Upper lobe of left lung (tissue), 6 donors: ENCODE data around the gene PKHD1. TPM values are rescaled to one million over a fixed set of nuclear protein-coding genes. Genes with fewer than 3 reads are reported as not detected.

ENCODE experiments used
- ATAC-seq, 2 donors: fragments of 200-7000 bp; cut with Tn5 transposase; one replicate each; pipeline ENCODE4 v1.9.1; 2022; ENCODE audit warnings: mild to moderate bottlenecking in 2 of 2, moderate library complexity in 2 of 2; ENCODE audit not compliant: low FRiP score in 2 of 2
- DNase-seq, 2 donors: peaks; one replicate each; pipeline ENCODE4 v3.0.0-alpha.2; 2019 to 2020
- H3K27ac ChIP-seq, 4 donors: fragments of 200-600 bp; sonication (generic); one replicate each; pipeline ENCODE4 v1.5.1; 2016 to 2019
- H3K27me3 ChIP-seq, 4 donors: fragments of 200-600 bp; sonication (generic); one replicate each; pipeline ENCODE4 v1.5.1; 2017 to 2019
- H3K36me3 ChIP-seq, 4 donors: fragments of 200-600 bp; sonication (generic); one replicate each; pipeline ENCODE4 v1.5.1; 2016 to 2019
- H3K4me1 ChIP-seq, 4 donors: fragments of 200-600 bp; sonication (generic); one replicate each; pipeline ENCODE4 v1.5.1; 2018 to 2019
- H3K4me3 ChIP-seq, 4 donors: fragments of 200-600 bp; sonication (generic); one replicate each; pipeline ENCODE4 v1.5.1; 2017 to 2019; ENCODE audit warnings: mild to moderate bottlenecking in 2 of 4, moderate library complexity in 1 of 4
- H3K9me3 ChIP-seq, 4 donors: fragments of 200-600 bp; sonication (generic); one replicate each; pipeline ENCODE4 v1.5.1; 2018 to 2019
- EP300 ChIP-seq, 4 donors: sonication (generic); formaldehyde crosslinking; IDR thresholded peaks; one replicate each; pipeline ENCODE4 v1.5.1; 2017; ENCODE audit warnings: antibody characterized with exemption in 4 of 4, control low read depth in 2 of 4
- POLR2A ChIP-seq, 4 donors: fragments of 450-650 bp; IDR thresholded peaks; one replicate each; pipeline ENCODE4 v1.5.1; 2016 to 2017; ENCODE audit warnings: antibody characterized with exemption in 4 of 4, mild to moderate bottlenecking in 2 of 4
- POLR2AphosphoS5 ChIP-seq, 2 donors: sonication (generic); formaldehyde crosslinking; IDR thresholded peaks; one replicate each; pipeline ENCODE4 v1.5.1; 2017; ENCODE audit warnings: antibody characterized with exemption in 2 of 2
- WGBS, 2 donors: methylation state at CpG; one replicate each; pipeline ENCODE4 v1.1.5; 2017 to 2018; 5-methylcytosine and 5-hydroxymethylcytosine counted together
- total RNA-seq, 6 donors: library from RNA; depleted of rRNA in 4 of 6; stranded (reverse); fragments of >200 nt in 4 of 6; gene quantifications; one replicate each; pipeline versions ENCODE4 v1.1.0 to v1.2.1, GENCODE V29; 2016 to 2021
- TF ChIP-seq, protein P1 (sequence below), 6 experiments: fragments of 450-650 bp in 4 of 6; fragments of 200-600 bp in 2 of 6; sonication (generic) in 2 of 6; IDR thresholded peaks; one replicate each; pipeline ENCODE4 v1.5.1; 2016 to 2019; ENCODE audit warnings: antibody characterized with exemption in 6 of 6
- donor health status: DM: no; HTN: no; CAD: no; lungs with moderate emphysema.
- donor health status: DM: no; HTN: yes; CAD: no; lungs with severe emphysema.

The PKHD1 gene
- total RNA-seq, 6 donors from 2014 or later = 0.10 to 1.0 (median 0.34) TPM

DNA sequence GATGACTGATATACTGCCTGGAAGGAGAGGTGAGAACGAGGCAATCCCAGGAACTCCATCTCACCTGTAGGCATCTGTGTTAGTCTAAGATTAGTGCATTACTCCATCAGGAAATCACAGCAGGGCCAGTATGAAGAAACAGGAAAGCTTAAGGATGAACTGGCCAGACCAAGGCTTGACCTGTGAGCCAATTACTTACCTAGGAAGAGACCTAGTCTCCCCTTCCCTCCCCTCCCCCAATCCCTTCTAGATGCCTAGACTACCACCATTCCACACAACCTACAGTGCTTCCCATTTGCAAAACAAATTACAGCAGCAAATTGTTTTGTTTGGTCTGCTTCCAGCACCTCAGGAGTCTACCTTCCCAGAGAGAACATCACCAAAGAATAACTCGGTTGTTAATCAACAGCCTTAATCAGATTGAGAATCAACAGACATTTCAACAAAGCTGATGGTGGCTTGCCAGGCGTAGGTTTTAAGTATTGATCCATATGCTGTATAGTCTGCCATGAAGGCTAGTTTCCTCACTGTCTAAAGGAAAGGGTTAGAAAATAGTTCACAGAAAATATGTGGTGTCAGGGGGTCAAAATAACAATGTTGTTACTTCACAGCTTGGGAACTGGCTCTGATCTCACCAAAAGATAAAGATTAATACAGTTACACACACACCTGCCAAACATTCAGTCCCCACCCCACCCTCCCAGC lies 10.1 kb downstream of the PKHD1 start:
- DNase-seq (no peak), ATAC-seq (no peak)
- Histone ChIP-seq H3K27me3 (no peaks in the 10 kb centered on the region), H3K27ac (no peak overlapping the region), H3K9me3 (no peaks in the 10 kb centered on the region), H3K4me1 (no peaks in the 10 kb centered on the region), H3K4me3 (no peak overlapping the region), H3K36me3 (no peaks in the 10 kb centered on the region)
- TF ChIP-seq, protein P1, sequence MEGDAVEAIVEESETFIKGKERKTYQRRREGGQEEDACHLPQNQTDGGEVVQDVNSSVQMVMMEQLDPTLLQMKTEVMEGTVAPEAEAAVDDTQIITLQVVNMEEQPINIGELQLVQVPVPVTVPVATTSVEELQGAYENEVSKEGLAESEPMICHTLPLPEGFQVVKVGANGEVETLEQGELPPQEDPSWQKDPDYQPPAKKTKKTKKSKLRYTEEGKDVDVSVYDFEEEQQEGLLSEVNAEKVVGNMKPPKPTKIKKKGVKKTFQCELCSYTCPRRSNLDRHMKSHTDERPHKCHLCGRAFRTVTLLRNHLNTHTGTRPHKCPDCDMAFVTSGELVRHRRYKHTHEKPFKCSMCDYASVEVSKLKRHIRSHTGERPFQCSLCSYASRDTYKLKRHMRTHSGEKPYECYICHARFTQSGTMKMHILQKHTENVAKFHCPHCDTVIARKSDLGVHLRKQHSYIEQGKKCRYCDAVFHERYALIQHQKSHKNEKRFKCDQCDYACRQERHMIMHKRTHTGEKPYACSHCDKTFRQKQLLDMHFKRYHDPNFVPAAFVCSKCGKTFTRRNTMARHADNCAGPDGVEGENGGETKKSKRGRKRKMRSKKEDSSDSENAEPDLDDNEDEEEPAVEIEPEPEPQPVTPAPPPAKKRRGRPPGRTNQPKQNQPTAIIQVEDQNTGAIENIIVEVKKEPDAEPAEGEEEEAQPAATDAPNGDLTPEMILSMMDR (IDR thresholded peaks at IDR 0.05) = no peak
- no peak for TF ChIP-seq POLR2A (IDR thresholded peaks at IDR 0.05)
- no peak for TF ChIP-seq EP300 (IDR thresholded peaks at IDR 0.05)
- no peak for TF ChIP-seq POLR2AphosphoS5 (IDR thresholded peaks at IDR 0.05)
- WGBS, 2 donors = 67 to 77% methylated on average over 3 of the region's 3 CpGs

DNA sequence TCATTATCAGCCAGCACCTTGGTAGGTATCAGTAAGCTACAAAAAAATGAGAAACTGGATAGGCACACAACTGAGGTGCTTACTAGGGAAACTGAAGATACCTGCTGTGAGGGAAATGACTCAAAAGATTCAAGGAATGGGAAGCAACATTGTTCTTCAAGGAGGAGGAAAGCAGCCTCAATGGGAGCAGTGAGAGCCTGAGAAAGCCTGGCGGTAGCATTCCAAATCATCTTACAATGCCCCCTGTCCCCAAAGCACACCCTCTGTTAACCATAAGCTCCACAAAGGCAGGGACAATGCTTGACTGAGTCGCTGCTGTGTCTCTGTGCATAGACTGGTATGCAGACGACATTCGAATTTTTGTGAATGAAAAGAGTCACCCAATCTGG lies 10.6 kb downstream of the PKHD1 start:
- Histone ChIP-seq H3K4me3 (no peak overlapping the region), H3K36me3 (no peaks in the 10 kb centered on the region), H3K27me3 (no peaks in the 10 kb centered on the region), H3K27ac (no peak overlapping the region), H3K9me3 (no peaks in the 10 kb centered on the region), H3K4me1 (no peaks in the 10 kb centered on the region)
- no peak for ATAC-seq
- TF ChIP-seq, protein P1 (IDR thresholded peaks at IDR 0.05) = no peak
- no peak for TF ChIP-seq EP300 (IDR thresholded peaks at IDR 0.05)
- TF ChIP-seq POLR2A (IDR thresholded peaks at IDR 0.05) = no peak
- no peak for TF ChIP-seq POLR2AphosphoS5 (IDR thresholded peaks at IDR 0.05)
- WGBS, 2 donors = 48 to 60% methylated on average over 4 of the region's 4 CpGs
- DNase-seq = no peak

DNA sequence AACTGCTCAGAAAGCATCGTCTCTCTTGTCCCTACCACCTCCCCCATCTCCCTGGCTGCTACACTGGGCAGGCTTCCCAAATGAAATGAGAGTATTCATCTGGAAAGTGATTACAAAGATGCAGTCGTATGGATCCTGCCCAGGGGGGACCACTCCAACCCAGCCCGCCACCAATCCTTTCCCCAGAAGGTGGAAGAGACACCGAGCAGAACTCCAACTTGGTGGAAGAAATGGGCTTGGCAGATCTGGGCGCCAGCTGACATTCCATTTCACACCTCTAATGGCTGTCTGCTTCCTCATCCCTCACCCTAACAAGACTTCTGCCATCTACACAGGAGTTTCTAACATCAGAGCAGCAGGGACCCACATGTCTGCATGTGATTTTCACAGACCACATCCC lies 12.7 kb downstream of the PKHD1 start:
- Histone ChIP-seq H3K27ac (no peak overlapping the region), H3K27me3 (no peaks in the 10 kb centered on the region), H3K36me3 (no peaks in the 10 kb centered on the region), H3K4me1 (no peaks in the 10 kb centered on the region), H3K9me3 (no peaks in the 10 kb centered on the region), H3K4me3 (no peak overlapping the region)
- DNase-seq (no peak), ATAC-seq (no peak)
- 84 to 89% methylated on average over 5 of the region's 5 CpGs for WGBS, 2 donors
- no peak for TF ChIP-seq EP300 (IDR thresholded peaks at IDR 0.05)
- TF ChIP-seq POLR2A (IDR thresholded peaks at IDR 0.05) = no peak
- TF ChIP-seq POLR2AphosphoS5 (IDR thresholded peaks at IDR 0.05) = no peak
- TF ChIP-seq, protein P1 (IDR thresholded peaks at IDR 0.05) = no peak

DNA sequence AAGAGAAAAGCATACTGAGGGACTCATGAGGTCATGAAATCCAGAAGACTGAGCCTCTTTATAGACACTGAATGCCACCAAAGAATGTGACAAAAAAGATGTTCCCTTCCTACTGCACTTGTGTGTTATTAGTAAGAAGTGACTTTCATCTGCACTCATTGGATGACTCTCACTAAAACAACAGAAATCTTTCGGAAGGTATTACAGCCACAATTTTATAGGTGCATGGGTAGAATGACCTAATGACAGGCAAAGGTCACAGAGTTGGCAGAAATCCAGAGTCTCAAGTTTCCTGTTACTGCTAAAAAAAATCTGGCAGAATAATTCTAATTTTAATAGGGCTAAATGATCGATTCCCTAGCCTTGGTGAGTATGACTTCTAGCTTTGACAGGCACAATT lies 13.3 kb downstream of the PKHD1 start:
- Histone ChIP-seq H3K4me1 (no peaks in the 10 kb centered on the region), H3K9me3 (no peaks in the 10 kb centered on the region), H3K27me3 (no peaks in the 10 kb centered on the region), H3K4me3 (no peak overlapping the region), H3K27ac (no peak overlapping the region), H3K36me3 (no peaks in the 10 kb centered on the region)
- TF ChIP-seq EP300 (IDR thresholded peaks at IDR 0.05) (no peak), POLR2AphosphoS5 (IDR thresholded peaks at IDR 0.05) (no peak), POLR2A (IDR thresholded peaks at IDR 0.05) (no peak)
- TF ChIP-seq, protein P1 (IDR thresholded peaks at IDR 0.05) = no peak
- WGBS, 2 donors = 66 to 74% methylated on average over 2 of the region's 2 CpGs
- ATAC-seq (no peak), DNase-seq (no peak)

DNA sequence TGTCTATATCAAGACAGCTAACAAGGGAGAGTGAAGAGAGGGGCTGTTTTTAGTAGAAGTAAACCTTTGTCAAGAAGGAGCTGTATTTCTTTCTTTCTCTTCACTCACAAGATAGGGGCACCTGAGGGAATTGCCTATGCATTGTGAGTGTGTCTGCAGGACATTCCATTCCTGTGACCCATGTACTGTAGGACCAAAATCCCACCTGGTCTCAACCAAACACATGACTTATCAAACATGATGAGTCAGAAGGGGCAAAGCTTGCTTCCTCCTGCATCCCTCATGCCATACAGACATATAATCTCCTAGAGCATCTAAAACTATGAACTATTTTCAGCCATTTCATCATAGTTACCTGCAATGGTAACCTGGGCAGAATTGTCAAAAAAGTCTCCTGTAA lies 21.8 kb downstream of the PKHD1 start:
- no peak for TF ChIP-seq POLR2A (IDR thresholded peaks at IDR 0.05)
- no peak for TF ChIP-seq POLR2AphosphoS5 (IDR thresholded peaks at IDR 0.05)
- TF ChIP-seq EP300 (IDR thresholded peaks at IDR 0.05) = no peak
- TF ChIP-seq, protein P1 (IDR thresholded peaks at IDR 0.05) = no peak
- DNase-seq (no peak), ATAC-seq (no peak)
- Histone ChIP-seq H3K27ac (no peak overlapping the region), H3K36me3 (no peaks in the 10 kb centered on the region), H3K9me3 (no peaks in the 10 kb centered on the region), H3K27me3 (no peaks in the 10 kb centered on the region), H3K4me3 (no peak overlapping the region), H3K4me1 (peaks cover 0 to 7% (median 5%) of the 10 kb centered on the region in 4 donors)
